Psoas muscle (tissue), 8 donors: ENCODE results near the gene ADGRD1. TPM values are rescaled to one million over a fixed set of nuclear protein-coding genes. Genes with fewer than 3 reads are reported as not detected.
"Not testable (repeated sequence)": the region's sequence is repeated elsewhere in the genome, so short reads cannot be mapped to it uniquely, and the experiment has no call there.

Experiments used
- ATAC-seq, 4 donors: fragments of 200-7000 bp; cut with Tn5 transposase; one replicate each; pipeline ENCODE4 v1.9.1; 2020; ENCODE audit warnings: moderate library complexity in 3 of 4, mild to moderate bottlenecking in 2 of 4
- DNase-seq, 2 donors: peaks; one replicate each; pipeline ENCODE4 v3.0.0-alpha.2; 2020
- H3K27ac ChIP-seq: fragments of 200-600 bp; one replicate; pipeline ENCODE4 v1.8.0; 2022
- H3K27me3 ChIP-seq, 3 donors: fragments of 200-600 bp in 1 of 3; one replicate each; pipeline versions ENCODE4 v1.6.1 to v1.8.0; 2013 to 2022; ENCODE audit warnings: low read length in 2 of 3, mild to moderate bottlenecking in 2 of 3, moderate library complexity in 1 of 3; ENCODE audit not compliant: insufficient read depth in 3 of 3
- H3K36me3 ChIP-seq, 2 donors: fragments of 200-600 bp in 1 of 2; one replicate each; pipeline versions ENCODE4 v1.6.1 to v1.8.0; 2013 to 2022; ENCODE audit warnings: low read depth in 1 of 2, mild to moderate bottlenecking in 1 of 2, moderate library complexity in 1 of 2; ENCODE audit not compliant: insufficient read depth in 1 of 2
- H3K4me1 ChIP-seq: fragments of 200-600 bp; one replicate; pipeline ENCODE4 v1.8.0; 2022
- H3K4me3 ChIP-seq: fragments of 200-600 bp; one replicate; pipeline ENCODE4 v1.8.0; 2022; ENCODE audit warnings: mild to moderate bottlenecking
- H3K9me3 ChIP-seq: fragments of 200-600 bp; one replicate; pipeline ENCODE4 v1.8.0; 2022
- WGBS, 3 donors: extraction: QIAGEN DNeasy Blood & Tissue Kit; methylation state at CpG; one replicate each; pipeline versions ENCODE4 v1.1.6 to v1.1.7; 2013; 5-methylcytosine and 5-hydroxymethylcytosine counted together
- intact Hi-C, 2 donors: fragments of 100-400 bp; cut with DNase I; formaldehyde crosslinking; loops; one replicate each; pipeline versions ENCODE4 v1.11.0 to v1.14.2; 2022
- long read RNA-seq, 2 donors: library from polyadenylated mRNA; unstranded; transcript quantifications; one replicate each; pipeline ENCODE4 v2.0.0, GENCODE V29; 2021
- polyA plus RNA-seq, 3 donors: library from polyadenylated mRNA; stranded (reverse); fragments of 200-250 nt; gene quantifications; one replicate each; pipeline ENCODE4 v1.2.3, GENCODE V29; 2013
- total RNA-seq, 4 donors: library from RNA; stranded (reverse); fragmentation: NEBNext Ultra II Directional in 2 of 4; extraction: Animal tissue kit (Norgen Biotek cat#: 25700) in 2 of 4; gene quantifications; one replicate each; pipeline versions ENCODE4 v1.2.1 to v1.2.4, GENCODE V29; 2021 to 2023
- TF ChIP-seq, protein P1 (sequence below): fragments of 200-600 bp; IDR thresholded peaks from one replicate; pipeline ENCODE4 v1.8.0; 2022; ENCODE audit warnings: antibody characterized with exemption
- donor health status: healthy with polysubstance abuse.
- donor health status: DM: no; HTN: no; CAD: no; lungs with moderate emphysema.
- donor health status: Bipolar disorder and iron deficiency.
- donor health status: healthy.
- donor health status: DM: yes; HTN: yes; CAD: no.
- donor health status: DM: no; HTN: no; CAD: no.
- donor health status: DM: no; HTN: no; CAD: no.
- donor health status: DM: yes; HTN: yes; CAD: no.

Gene ADGRD1
- total RNA-seq (10 to 100 TPM in 2 of 4 donors, 1 to 10 TPM in 2; 2.1 to 11.6 (median 9.4) TPM), polyA plus RNA-seq (1 to 10 TPM; 3.2 to 3.6 (median 3.3) TPM)
- long read RNA-seq, donor 1, partial matches to known transcripts, result 0 of 1 reads
- long read RNA-seq, donor 1, other reads (novel, unspliced or antisense), result 1 of 1 reads
- long read RNA-seq, donor 2, partial matches to known transcripts, result 15 of 15 reads
- long read RNA-seq, donor 2, other reads (novel, unspliced or antisense), result 0 of 15 reads

DNA sequence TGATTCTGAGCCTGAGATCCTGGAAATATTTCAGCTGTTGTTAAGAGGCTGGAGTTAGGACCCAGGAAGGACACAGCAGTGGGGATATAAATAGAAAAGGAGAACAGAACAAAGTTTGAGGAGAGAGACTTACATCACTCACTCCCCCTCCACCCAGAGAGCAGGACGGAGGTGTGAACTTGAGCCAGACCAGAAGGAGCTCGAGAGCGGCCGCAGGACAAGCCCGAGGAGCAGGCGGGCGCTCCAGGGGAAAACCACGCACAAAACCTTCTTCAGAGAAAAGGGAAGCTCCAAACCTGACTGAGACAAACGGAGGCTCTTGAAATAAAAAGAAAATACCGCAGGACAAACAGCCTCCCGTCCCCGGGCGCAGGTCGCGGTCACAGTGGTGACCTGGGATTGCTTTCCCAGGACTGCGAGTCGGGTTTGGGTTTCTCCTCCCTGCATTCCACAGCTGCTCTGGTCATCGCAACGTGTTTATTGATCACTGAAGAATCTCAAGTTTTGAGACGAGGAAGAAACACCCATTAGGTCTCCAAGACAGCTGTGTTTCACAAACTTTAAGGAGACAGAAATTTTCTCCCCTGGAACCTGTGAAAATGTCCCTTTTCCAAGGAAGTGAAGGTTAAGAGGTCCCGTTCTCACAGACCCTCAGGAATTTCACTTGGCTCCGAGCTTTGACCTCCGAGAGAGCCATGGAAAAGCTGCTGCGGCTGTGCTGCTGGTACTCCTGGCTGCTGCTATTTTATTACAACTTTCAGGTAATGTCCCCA is at the start of gene ADGRD1:
Gene ADGRD1 (plus strand): TSS at position 137 of the 773 bp plus-strand sequence. CDS start 559 bp downstream, at position 696.
- intact Hi-C loops, result no loop called here
- Histone ChIP-seq H3K27me3 (peaks cover 0 to 3% (median 0%) of the 10 kb centered on the region in 3 donors), H3K36me3 (no peaks in the 10 kb centered on the region), H3K4me1 (peaks cover 7% of the 10 kb centered on the region), H3K9me3 (no peaks in the 10 kb centered on the region), H3K27ac (peak within 1 kb of the TSS; percentile 71), H3K4me3 (peak within 1 kb of the TSS; percentile 67)
- DNase-seq, result peak; percentile 61 to 80
- 2 to 5% (median 3%) methylated on average over 23 to 24 of the region's 24 CpGs for WGBS, 3 donors
- TF ChIP-seq, protein P1, sequence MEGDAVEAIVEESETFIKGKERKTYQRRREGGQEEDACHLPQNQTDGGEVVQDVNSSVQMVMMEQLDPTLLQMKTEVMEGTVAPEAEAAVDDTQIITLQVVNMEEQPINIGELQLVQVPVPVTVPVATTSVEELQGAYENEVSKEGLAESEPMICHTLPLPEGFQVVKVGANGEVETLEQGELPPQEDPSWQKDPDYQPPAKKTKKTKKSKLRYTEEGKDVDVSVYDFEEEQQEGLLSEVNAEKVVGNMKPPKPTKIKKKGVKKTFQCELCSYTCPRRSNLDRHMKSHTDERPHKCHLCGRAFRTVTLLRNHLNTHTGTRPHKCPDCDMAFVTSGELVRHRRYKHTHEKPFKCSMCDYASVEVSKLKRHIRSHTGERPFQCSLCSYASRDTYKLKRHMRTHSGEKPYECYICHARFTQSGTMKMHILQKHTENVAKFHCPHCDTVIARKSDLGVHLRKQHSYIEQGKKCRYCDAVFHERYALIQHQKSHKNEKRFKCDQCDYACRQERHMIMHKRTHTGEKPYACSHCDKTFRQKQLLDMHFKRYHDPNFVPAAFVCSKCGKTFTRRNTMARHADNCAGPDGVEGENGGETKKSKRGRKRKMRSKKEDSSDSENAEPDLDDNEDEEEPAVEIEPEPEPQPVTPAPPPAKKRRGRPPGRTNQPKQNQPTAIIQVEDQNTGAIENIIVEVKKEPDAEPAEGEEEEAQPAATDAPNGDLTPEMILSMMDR, result no peak
- ATAC-seq, result peak; percentile 82 to 96 (median 91)

DNA sequence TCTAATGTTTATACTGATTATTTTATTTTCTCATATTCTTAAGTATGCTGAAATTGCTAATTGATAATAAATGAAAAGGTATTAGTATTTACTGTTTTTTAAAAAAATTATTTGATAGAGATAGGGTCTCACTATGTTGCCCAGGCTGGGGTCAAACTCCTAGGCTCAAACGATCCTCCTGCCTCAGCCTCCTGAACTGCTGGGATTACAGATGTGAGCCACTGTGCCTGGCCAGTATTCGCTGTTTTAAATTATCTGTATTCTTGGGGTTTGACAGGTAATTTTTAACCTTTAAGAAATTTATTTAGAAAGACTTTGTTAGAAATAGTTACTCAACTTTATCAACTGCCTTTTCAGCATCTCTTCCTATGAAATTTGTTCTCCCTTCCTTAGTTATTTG is 49.6 kb upstream of the ADGRD1 start:
- no peaks in the 10 kb centered on the region for H3K4me1 ChIP-seq
- no peaks in the 10 kb centered on the region for H3K9me3 ChIP-seq
- 76 to 82% (median 78%) methylated on average over 2 of the region's 2 CpGs for WGBS, 3 donors
- H3K27ac ChIP-seq, result no peak overlapping the region
- no peak overlapping the region for H3K4me3 ChIP-seq
- no peak for DNase-seq
- intact Hi-C loops, result no loop called here
- H3K27me3 ChIP-seq, result no peaks in the 10 kb centered on the region
- TF ChIP-seq, protein P1, result no peak
- no peak for ATAC-seq
- H3K36me3 ChIP-seq, result no peaks in the 10 kb centered on the region

DNA sequence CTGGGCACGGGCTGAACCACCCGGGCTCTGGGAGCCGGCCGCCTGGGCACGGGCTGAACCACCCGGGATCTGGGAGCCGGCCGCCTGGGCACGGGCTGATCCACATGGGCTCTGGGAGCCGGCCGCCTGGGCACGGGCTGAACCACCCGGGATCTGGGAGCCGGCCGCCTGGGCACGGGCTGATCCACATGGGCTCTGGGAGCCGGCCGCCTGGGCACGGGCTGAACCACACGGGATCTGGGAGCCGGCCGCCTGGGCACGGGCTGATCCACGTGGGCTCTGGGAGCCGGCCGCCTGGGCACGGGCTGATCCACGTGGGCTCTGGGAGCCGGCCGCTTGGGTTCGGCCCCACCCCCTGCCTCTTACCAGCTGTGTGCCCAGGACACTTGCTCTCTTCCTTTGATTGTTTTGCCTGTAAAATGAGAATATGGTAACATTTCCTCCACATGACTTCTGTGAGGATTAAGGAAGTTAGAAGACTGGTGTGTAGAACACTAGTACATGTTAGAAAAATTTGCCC is 48.7 kb upstream of the ADGRD1 start:
- H3K9me3 ChIP-seq, H3K27me3 ChIP-seq, H3K4me1 ChIP-seq, ATAC-seq, intact Hi-C loops, H3K4me3 ChIP-seq, H3K36me3 ChIP-seq, DNase-seq, H3K27ac ChIP-seq: not testable (repeated sequence)
- WGBS, 3 donors, result 85 to 91% (median 90%) methylated on average over 18 to 31 of the region's 31 CpGs

DNA sequence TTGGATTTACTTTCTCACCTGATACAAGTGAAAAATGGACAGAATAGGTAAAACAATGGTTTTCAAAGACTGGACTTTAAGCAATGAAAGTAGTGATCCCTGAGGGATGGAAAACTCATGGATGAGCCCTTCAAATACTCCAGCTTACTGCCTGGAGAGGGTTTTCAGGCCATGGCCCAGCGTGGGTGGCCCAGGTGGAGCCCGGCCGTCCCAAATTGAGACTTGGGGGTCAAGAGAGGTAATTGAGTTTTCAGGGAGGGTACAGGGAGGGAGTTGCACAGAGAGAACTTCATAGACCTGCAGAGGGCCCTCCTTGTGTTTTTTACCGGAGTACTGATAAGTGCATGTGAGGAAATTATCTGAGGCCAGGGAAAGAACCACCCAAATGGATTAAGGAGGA is 44.6 kb upstream of the ADGRD1 start:
- DNase-seq, result no peak
- no peaks in the 10 kb centered on the region for H3K36me3 ChIP-seq
- TF ChIP-seq, protein P1, result no peak
- intact Hi-C loops, result no loop called here
- no peak for ATAC-seq
- H3K27me3 ChIP-seq, result no peaks in the 10 kb centered on the region
- peaks cover 13% of the 10 kb centered on the region for H3K9me3 ChIP-seq
- no peak overlapping the region for H3K4me3 ChIP-seq
- 77 to 83% (median 79%) methylated on average over 4 of the region's 4 CpGs for WGBS, 3 donors
- H3K27ac ChIP-seq, result no peak overlapping the region
- H3K4me1 ChIP-seq, result no peaks in the 10 kb centered on the region

DNA sequence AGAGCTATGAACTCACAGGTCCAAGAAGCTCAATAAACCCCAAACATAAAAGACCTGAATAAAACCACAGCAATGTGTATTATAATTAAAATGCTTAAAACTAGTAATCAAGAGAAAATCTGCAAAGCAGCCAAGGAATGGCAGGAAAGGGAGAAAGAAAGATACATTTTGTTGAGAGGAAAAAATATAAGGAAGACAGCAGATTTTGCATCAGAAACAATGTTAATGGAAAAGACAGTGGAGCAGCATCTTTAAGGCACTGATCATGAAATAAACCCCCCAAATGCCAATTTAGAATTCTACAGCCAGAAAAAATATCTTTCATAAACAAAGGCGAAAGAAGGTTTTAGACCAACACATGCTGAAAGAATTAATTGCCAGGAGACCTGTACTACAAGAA is 42.5 kb upstream of the ADGRD1 start:
- H3K27ac ChIP-seq, result no peak overlapping the region
- H3K4me3 ChIP-seq, result no peak overlapping the region
- intact Hi-C loops, result loop anchor here in 1 of 2 donors (10.0 kb wide), 1 partner anchor 914 kb away; the partner anchor contains the start of gene MMP17
- H3K9me3 ChIP-seq, result peaks cover 13% of the 10 kb centered on the region
- DNase-seq, result no peak
- no peaks in the 10 kb centered on the region for H3K4me1 ChIP-seq
- ATAC-seq, result no peak
- H3K27me3 ChIP-seq, result no peaks in the 10 kb centered on the region
- TF ChIP-seq, protein P1, result no peak
- no peaks in the 10 kb centered on the region for H3K36me3 ChIP-seq
- WGBS, 3 donors, result 0 to 40% (median 39%) methylated on average over 1 of the region's 1 CpG
